NB4 (cell line): ENCODE results near the gene WBP2NL.

Experiments used
- DNase-seq: peaks from one replicate; pipeline ENCODE4 v3.0.0; 2010; ENCODE audit warnings: low read depth
- H3K4me3 ChIP-seq: one replicate; pipeline ENCODE4 v1.5.1; 2011; ENCODE audit warnings: mild to moderate bottlenecking, low read depth, low read length, moderate library complexity
- CTCF ChIP-seq: IDR thresholded peaks from one replicate; pipeline ENCODE4 v1.5.1; 2012; ENCODE audit warnings: low read depth, low read length
- MAX ChIP-seq: IDR thresholded peaks from 2 replicates; pipeline ENCODE4 v1.6.1; 2011; ENCODE audit warnings: low read depth, low read length
- MYC ChIP-seq: IDR thresholded peaks from 2 replicates; pipeline ENCODE4 v1.6.1; 2011; ENCODE audit warnings: low read depth, low read length
- POLR2A ChIP-seq: IDR thresholded peaks from 2 replicates; pipeline ENCODE4 v1.6.1; 2011; ENCODE audit warnings: mild to moderate bottlenecking; ENCODE audit not compliant: insufficient read length; ENCODE audit errors: extremely low read depth

The WBP2NL gene

GRCh38 chr22:42062506-42063170 is 64.0 kb downstream of the WBP2NL start:
- TF ChIP-seq MAX (no peak), CTCF (no peak), MYC (no peak), POLR2A (no peak)
- no peak for DNase-seq
- H3K4me3 ChIP-seq, result no peak overlapping the region

- TF ChIP-seq CTCF (no peak), MYC (no peak), MAX (no peak), POLR2A (no peak)
- no peak overlapping the region for H3K4me3 ChIP-seq
- no peak for DNase-seq
Observed at GRCh38 chr22:42064629-42065028, 66.0 kb downstream of the WBP2NL start.

- TF ChIP-seq MYC (no peak), CTCF (no peak), MAX (no peak), POLR2A (no peak)
- H3K4me3 ChIP-seq, result no peak overlapping the region
- DNase-seq, result no peak
Observed at GRCh38 chr22:42065438-42066125, 67.0 kb downstream of the WBP2NL start.

- DNase-seq, result no peak
- TF ChIP-seq MAX (no peak), MYC (no peak), POLR2A (no peak), CTCF (no peak)
- H3K4me3 ChIP-seq, result no peak overlapping the region
Observed at GRCh38 chr22:42066126-42066761, 67.7 kb downstream of the WBP2NL start.

GRCh38 chr22:42066937-42067336 is 68.3 kb downstream of the WBP2NL start:
- no peak for DNase-seq
- H3K4me3 ChIP-seq, result no peak overlapping the region
- TF ChIP-seq POLR2A, result no peak
- TF ChIP-seq MAX, result no peak
- no peak for TF ChIP-seq CTCF
- no peak for TF ChIP-seq MYC
